SH-SY5Y (cell line): ENCODE results near the gene ANTXR1.

Experiments used
- GATA2 ChIP-seq: IDR thresholded peaks from 2 replicates; pipeline ENCODE4 v1.6.1; 2011; ENCODE audit warnings: mild to moderate bottlenecking, low read depth, low read length
- GATA3 ChIP-seq: IDR thresholded peaks from 2 replicates; pipeline ENCODE4 v1.6.1; 2011; ENCODE audit warnings: low read depth, mild to moderate bottlenecking, low read length, moderate library complexity

ANTXR1 gene

GRCh38 chr2:69065735-69066336 lies 52.9 kb downstream of the ANTXR1 start:
- TF ChIP-seq GATA3 (no peak), GATA2 (no peak)

- TF ChIP-seq GATA3 (no peak), GATA2 (no peak)
Measured at GRCh38 chr2:69067026-69067630, 54.1 kb downstream of the ANTXR1 start.

GRCh38 chr2:69067866-69068265 lies 54.9 kb downstream of the ANTXR1 start:
- TF ChIP-seq GATA3 = no peak
- TF ChIP-seq GATA2 = no peak

GRCh38 chr2:69070969-69071368 lies 58.0 kb downstream of the ANTXR1 start:
- TF ChIP-seq GATA3 = no peak

- no peak for TF ChIP-seq GATA2
- TF ChIP-seq GATA3 = no peak
Measured at GRCh38 chr2:69073928-69074570, 61.1 kb downstream of the ANTXR1 start.

GRCh38 chr2:69074918-69075317 lies 61.9 kb downstream of the ANTXR1 start:
- no peak for TF ChIP-seq GATA3
- no peak for TF ChIP-seq GATA2

- TF ChIP-seq GATA2 (no peak), GATA3 (no peak)
Measured at GRCh38 chr2:69075486-69075885, 62.5 kb downstream of the ANTXR1 start.

GRCh38 chr2:69076601-69077000 lies 63.6 kb downstream of the ANTXR1 start:
- no peak for TF ChIP-seq GATA3
- no peak for TF ChIP-seq GATA2

- TF ChIP-seq GATA2 = no peak
- no peak for TF ChIP-seq GATA3
Measured at GRCh38 chr2:69077252-69077950, 64.4 kb downstream of the ANTXR1 start.

GRCh38 chr2:69080071-69080470 lies 67.1 kb downstream of the ANTXR1 start:
- TF ChIP-seq GATA3 = no peak
- TF ChIP-seq GATA2 = no peak

- no peak for TF ChIP-seq GATA2
- no peak for TF ChIP-seq GATA3
Measured at GRCh38 chr2:69081001-69081580, 68.1 kb downstream of the ANTXR1 start.

GRCh38 chr2:69081757-69082156 lies 68.8 kb downstream of the ANTXR1 start:
- no peak for TF ChIP-seq GATA3
- no peak for TF ChIP-seq GATA2

GRCh38 chr2:69082430-69082997 lies 69.5 kb downstream of the ANTXR1 start:
- TF ChIP-seq GATA3 (no peak), GATA2 (no peak)

GRCh38 chr2:69083235-69083748 lies 70.3 kb downstream of the ANTXR1 start:
- TF ChIP-seq GATA2 (no peak), GATA3 (no peak)

GRCh38 chr2:69084492-69084891 lies 71.5 kb downstream of the ANTXR1 start:
- TF ChIP-seq GATA2 (no peak), GATA3 (no peak)

- TF ChIP-seq GATA3 (no peak), GATA2 (no peak)
Measured at GRCh38 chr2:69086466-69086865, 73.5 kb downstream of the ANTXR1 start.
